Ectodermal cell (in vitro differentiated cells): ENCODE data around the gene SMAD6.

ENCODE experiments used
- H3K27ac ChIP-seq: 2 replicates; pipeline ENCODE4 v1.7.0; 2013; ENCODE audit warnings: mild to moderate bottlenecking, low read depth, low read length; ENCODE audit not compliant: insufficient read depth, poor library complexity, severe bottlenecking
- H3K27me3 ChIP-seq: 2 replicates; pipeline ENCODE4 v1.7.0; 2013; ENCODE audit warnings: mild to moderate bottlenecking, low read length; ENCODE audit not compliant: insufficient read depth, control insufficient read depth, poor library complexity, severe bottlenecking
- H3K36me3 ChIP-seq: one replicate; pipeline ENCODE4 v1.7.0; 2013; ENCODE audit warnings: low read length; ENCODE audit not compliant: control insufficient read depth, insufficient read depth
- H3K4me1 ChIP-seq: one replicate; pipeline ENCODE4 v1.7.0; 2013; ENCODE audit warnings: low read length; ENCODE audit not compliant: control insufficient read depth, insufficient read depth
- H3K4me3 ChIP-seq: 2 replicates; pipeline ENCODE4 v1.7.0; 2013; ENCODE audit warnings: low read depth, low read length, control low read depth; ENCODE audit not compliant: insufficient read depth
- H3K9me3 ChIP-seq: 2 replicates; pipeline ENCODE4 v1.7.0; 2013; ENCODE audit warnings: mild to moderate bottlenecking, low read length, moderate library complexity; ENCODE audit not compliant: control insufficient read depth
- WGBS, 2 experiments: methylation state at CpG; one replicate each; pipeline ENCODE4 v1.1.7; 2013; ENCODE audit warnings: missing lambda C conversion rate in 2 of 2; 5-methylcytosine and 5-hydroxymethylcytosine counted together

SMAD6 gene

GRCh38 chr15:66740802-66741201 is 38.8 kb downstream of the SMAD6 start:
- WGBS, 2 experiments = 93 to 97% methylated on average over 6 to 8 of the region's 8 CpGs
- H3K9me3 ChIP-seq = no peaks in the 10 kb centered on the region
- no peaks in the 10 kb centered on the region for H3K36me3 ChIP-seq
- H3K27me3 ChIP-seq = no peaks in the 10 kb centered on the region
- H3K27ac ChIP-seq = no peak overlapping the region
- H3K4me3 ChIP-seq = no peak overlapping the region
- H3K4me1 ChIP-seq = peaks cover 12% of the 10 kb centered on the region

GRCh38 chr15:66741646-66742045 is 39.6 kb downstream of the SMAD6 start:
- H3K4me3 ChIP-seq = no peak overlapping the region
- H3K27ac ChIP-seq = no peak overlapping the region
- 93 to 95% methylated on average over 5 of the region's 5 CpGs for WGBS, 2 experiments
- peaks cover 21% of the 10 kb centered on the region for H3K4me1 ChIP-seq
- H3K36me3 ChIP-seq = no peaks in the 10 kb centered on the region
- H3K27me3 ChIP-seq = no peaks in the 10 kb centered on the region
- no peaks in the 10 kb centered on the region for H3K9me3 ChIP-seq

GRCh38 chr15:66742286-66742685 is 40.2 kb downstream of the SMAD6 start:
- H3K36me3 ChIP-seq = no peaks in the 10 kb centered on the region

GRCh38 chr15:66743204-66743603 is 41.2 kb downstream of the SMAD6 start:
- H3K27ac ChIP-seq = no peak overlapping the region

More at GRCh38 chr15:66742286-66742685, 40.2 kb downstream of the SMAD6 start:
- H3K27ac ChIP-seq = no peak overlapping the region
- H3K27me3 ChIP-seq = no peaks in the 10 kb centered on the region
- WGBS, 2 experiments = 89 to 93% methylated on average over 6 of the region's 6 CpGs
- peaks cover 24% of the 10 kb centered on the region for H3K4me1 ChIP-seq
- H3K9me3 ChIP-seq = no peaks in the 10 kb centered on the region
- no peak overlapping the region for H3K4me3 ChIP-seq

GRCh38 chr15:66743703-66744536 is 41.9 kb downstream of the SMAD6 start:
- WGBS, 2 experiments = 91% methylated on average over 15 of the region's 15 CpGs
- H3K4me1 ChIP-seq = peaks cover 31% of the 10 kb centered on the region
- no peaks in the 10 kb centered on the region for H3K9me3 ChIP-seq
- H3K36me3 ChIP-seq = no peaks in the 10 kb centered on the region
- no peak overlapping the region for H3K27ac ChIP-seq
- H3K4me3 ChIP-seq = no peak overlapping the region
- H3K27me3 ChIP-seq = no peaks in the 10 kb centered on the region

More at GRCh38 chr15:66743204-66743603, 41.2 kb downstream of the SMAD6 start:
- Histone ChIP-seq H3K36me3 (no peaks in the 10 kb centered on the region), H3K27me3 (no peaks in the 10 kb centered on the region), H3K4me3 (no peak overlapping the region), H3K4me1 (peaks cover 28% of the 10 kb centered on the region), H3K9me3 (no peaks in the 10 kb centered on the region)
- 91 to 95% methylated on average over 4 to 5 of the region's 5 CpGs for WGBS, 2 experiments

- Histone ChIP-seq H3K27ac (no peak overlapping the region), H3K4me3 (no peak overlapping the region), H3K9me3 (no peaks in the 10 kb centered on the region), H3K36me3 (no peaks in the 10 kb centered on the region), H3K27me3 (no peaks in the 10 kb centered on the region), H3K4me1 (peaks cover 31% of the 10 kb centered on the region)
- WGBS, 2 experiments = 68 to 78% methylated on average over 4 of the region's 4 CpGs
Observed at GRCh38 chr15:66744610-66745279, 42.7 kb downstream of the SMAD6 start.

- Histone ChIP-seq H3K4me1 (peaks cover 31% of the 10 kb centered on the region), H3K27me3 (no peaks in the 10 kb centered on the region), H3K4me3 (no peak overlapping the region), H3K9me3 (no peaks in the 10 kb centered on the region), H3K36me3 (no peaks in the 10 kb centered on the region), H3K27ac (no peak overlapping the region)
- WGBS, 2 experiments = 90 to 95% methylated on average over 9 of the region's 9 CpGs
Observed at GRCh38 chr15:66745530-66746230, 43.6 kb downstream of the SMAD6 start.

- WGBS, 2 experiments = 38 to 58% methylated on average over 2 to 5 of the region's 5 CpGs
- Histone ChIP-seq H3K4me3 (no peak overlapping the region), H3K27ac (no peak overlapping the region), H3K4me1 (peaks cover 31% of the 10 kb centered on the region), H3K36me3 (no peaks in the 10 kb centered on the region), H3K27me3 (no peaks in the 10 kb centered on the region), H3K9me3 (no peaks in the 10 kb centered on the region)
Observed at GRCh38 chr15:66746231-66746605, 44.2 kb downstream of the SMAD6 start.

- H3K4me1 ChIP-seq = peaks cover 31% of the 10 kb centered on the region
- H3K36me3 ChIP-seq = no peaks in the 10 kb centered on the region
- no peaks in the 10 kb centered on the region for H3K9me3 ChIP-seq
- H3K27ac ChIP-seq = no peak overlapping the region
- H3K4me3 ChIP-seq = no peak overlapping the region
- 82 to 85% methylated on average over 8 of the region's 8 CpGs for WGBS, 2 experiments
- no peaks in the 10 kb centered on the region for H3K27me3 ChIP-seq
Observed at GRCh38 chr15:66747223-66747622, 45.2 kb downstream of the SMAD6 start.
